HCT116 (cell line): ENCODE results near the gene UBE4A. TPM values are rescaled to one million over a fixed set of nuclear protein-coding genes. Genes with fewer than 3 reads are reported as not detected.

ENCODE experiments used
- ATAC-seq: fragments of 200-7000 bp; cut with Tn5 transposase; 2 replicates; pipeline ENCODE4 v1.9.1; 2020; ENCODE audit warnings: mild to moderate bottlenecking, moderate library complexity
- BruUV-seq: library from RNA; stranded (reverse); fragments of 400-500 nt; replicated peaks from 2 replicates; lab custom pipeline; 2021; lab: Mats Ljungman, UMichigan
- CTCF ChIA-PET: fragments of 300-600 bp; sonication (Branson Sonifier 250); formaldehyde crosslinking; loops from one replicate; lab custom pipeline; 2021; ENCODE audit warnings: antibody characterized with exemption; lab: Charles Lee
- POLR2A ChIA-PET: fragments of 300-600, 350-600 bp; sonication (Branson Sonifier 250); formaldehyde crosslinking; loops from one replicate; lab custom pipeline; 2021; ENCODE audit warnings: antibody characterized with exemption; lab: Charles Lee
- RAD21 ChIA-PET, 2 experiments: fragments of 300-600 bp; sonication (Branson Sonifier 250); formaldehyde crosslinking; loops; one replicate each; lab custom pipeline; 2023; ENCODE audit warnings: low total read pairs in 2 of 2; ENCODE audit not compliant: uncharacterized antibody in 2 of 2, unreplicated experiment in 2 of 2, low non-redundant PET in 1 of 2; lab: Charles Lee
- DNase-seq: peaks from one replicate; pipeline ENCODE4 v3.0.0-alpha.2; 2010; ENCODE audit warnings: low read depth, low spot score
- H2AFZ ChIP-seq: fragments of 200-600 bp; shearing (Covaris generic), sonication (generic); 2 replicates; pipeline ENCODE4 v1.6.1; 2017; ENCODE audit warnings: low read depth, mixed run types, mixed read lengths, antibody characterized with exemption, low read length; ENCODE audit not compliant: poor library complexity, severe bottlenecking
- H3K27ac ChIP-seq: 2 replicates; pipeline ENCODE4 v1.5.1; 2012; ENCODE audit warnings: low read depth, low read length
- H3K27me3 ChIP-seq: fragments of 200-600 bp; sonication (generic); 2 replicates; pipeline ENCODE4 v1.6.1; 2016; ENCODE audit warnings: mixed run types, low read length, mixed read lengths; ENCODE audit not compliant: insufficient read depth
- H3K36me3 ChIP-seq, 2 experiments: fragments of 200-500 bp in 1 of 2; fragments of 200-600 bp in 1 of 2; sonication (Bioruptor generic) in 1 of 2; sonication (generic) in 1 of 2; 2 replicates each; pipeline versions ENCODE4 v1.5.1 to v1.6.1; 2014 to 2016; ENCODE audit warnings: low read length in 2 of 2, inconsistent platforms in 1 of 2, mixed read lengths in 1 of 2, mixed run types in 1 of 2; ENCODE audit not compliant: insufficient read depth in 2 of 2, control insufficient read depth in 1 of 2
- H3K4me1 ChIP-seq, 2 experiments: fragments of 200-600 bp in 1 of 2; sonication (generic) in 1 of 2; 2 replicates each; pipeline versions ENCODE4 v1.5.1 to v1.6.1; 2012 to 2017; ENCODE audit warnings: low read length in 2 of 2, inconsistent platforms in 1 of 2, mild to moderate bottlenecking in 1 of 2, mixed read lengths in 1 of 2, mixed run types in 1 of 2, moderate library complexity in 1 of 2; ENCODE audit not compliant: insufficient read depth in 2 of 2, control insufficient read depth in 1 of 2
- H3K4me2 ChIP-seq: fragments of 200-600 bp; sonication (generic); 2 replicates; pipeline ENCODE4 v1.6.1; 2017; ENCODE audit warnings: mixed run types, low read length, mixed read lengths
- H3K4me3 ChIP-seq, 2 experiments: fragments of 200-600 bp in 1 of 2; sonication (generic) in 1 of 2; replicated peaks in 1 of 2; 2 replicates each; pipeline ENCODE4 v1.5.1; 2011 to 2016; ENCODE audit warnings: low read length in 2 of 2, control low read depth in 1 of 2, low read depth in 1 of 2, mild to moderate bottlenecking in 1 of 2, mixed read lengths in 1 of 2, mixed run types in 1 of 2
- H3K79me2 ChIP-seq: fragments of 200-600 bp; sonication (generic); 2 replicates; pipeline ENCODE4 v1.6.1; 2017; ENCODE audit warnings: mild to moderate bottlenecking, mixed run types, low read length, moderate library complexity, mixed read lengths; ENCODE audit not compliant: insufficient read depth
- H3K9ac ChIP-seq: fragments of 200-600 bp; sonication (generic); 2 replicates; pipeline ENCODE4 v1.6.1; 2016; ENCODE audit warnings: low read length, mixed read lengths
- H3K9me2 ChIP-seq: fragments of 200-600 bp; sonication (generic), shearing (Covaris generic); 2 replicates; pipeline ENCODE4 v1.6.1; 2017; ENCODE audit warnings: mixed run types, mild to moderate bottlenecking, moderate library complexity; ENCODE audit not compliant: insufficient read depth
- H3K9me3 ChIP-seq, 2 experiments: fragments of 200-500 bp in 1 of 2; fragments of 200-600 bp in 1 of 2; sonication (Bioruptor generic) in 1 of 2; sonication (generic) in 1 of 2; 2 replicates each; pipeline ENCODE4 v1.6.1; 2014 to 2017; ENCODE audit warnings: low read length in 2 of 2, mixed read lengths in 2 of 2, inconsistent platforms in 1 of 2, low read depth in 1 of 2, mild to moderate bottlenecking in 1 of 2, mixed run types in 1 of 2, moderate library complexity in 1 of 2; ENCODE audit not compliant: control insufficient read depth in 1 of 2, insufficient read depth in 1 of 2
- H4K20me1 ChIP-seq: fragments of 200-600 bp; sonication (generic), shearing (Covaris generic); 2 replicates; pipeline ENCODE4 v1.6.1; 2017; ENCODE audit warnings: mixed run types, mild to moderate bottlenecking, moderate library complexity; ENCODE audit not compliant: insufficient read depth
- EGR1 ChIP-seq: IDR thresholded peaks from 2 replicates; pipeline ENCODE4 v1.6.1; 2012; ENCODE audit warnings: low read depth
- JUND ChIP-seq: IDR thresholded peaks from 2 replicates; pipeline ENCODE4 v1.6.1; 2012
- POLR2AphosphoS5 ChIP-seq: IDR thresholded peaks from 2 replicates; pipeline ENCODE4 v1.6.1; 2011; ENCODE audit warnings: mild to moderate bottlenecking, low read depth, low read length, moderate library complexity
- SP1 ChIP-seq: IDR thresholded peaks from 2 replicates; pipeline ENCODE4 v1.6.1; 2012; ENCODE audit warnings: low read depth
- TCF7L2 ChIP-seq: IDR thresholded peaks from 2 replicates; pipeline ENCODE4 v1.7.0; 2011; ENCODE audit warnings: borderline replicate concordance, inconsistent platforms; ENCODE audit not compliant: insufficient read depth, insufficient read length; ENCODE audit errors: extremely low read depth
- ZFX ChIP-seq: fragments of 450-650 bp; IDR thresholded peaks from 2 replicates; pipeline ENCODE4 v1.6.1; 2017
- ZNF274 ChIP-seq: fragments of 200-500 bp; sonication (Bioruptor generic); IDR thresholded peaks from 2 replicates; pipeline ENCODE4 v1.6.1; 2014; ENCODE audit warnings: mild to moderate bottlenecking, low read depth, low read length, inconsistent platforms
- intact Hi-C: fragments of 100-400 bp; cut with micrococcal nuclease; formaldehyde crosslinking; loops from 2 replicates; pipeline ENCODE4 v1.10.0; 2022
- total RNA-seq: library from RNA; stranded (reverse); gene quantifications from one replicate; pipeline ENCODE4 v1.2.1, GENCODE V29; 2021; ENCODE audit not compliant: unreplicated experiment
- TF ChIP-seq, protein P1 (sequence below): IDR thresholded peaks from 2 replicates; pipeline ENCODE4 v1.6.1; 2012; ENCODE audit warnings: low read depth

The UBE4A gene
- total RNA-seq, 1 experiment from 2014 or later = 49.9 TPM

DNA sequence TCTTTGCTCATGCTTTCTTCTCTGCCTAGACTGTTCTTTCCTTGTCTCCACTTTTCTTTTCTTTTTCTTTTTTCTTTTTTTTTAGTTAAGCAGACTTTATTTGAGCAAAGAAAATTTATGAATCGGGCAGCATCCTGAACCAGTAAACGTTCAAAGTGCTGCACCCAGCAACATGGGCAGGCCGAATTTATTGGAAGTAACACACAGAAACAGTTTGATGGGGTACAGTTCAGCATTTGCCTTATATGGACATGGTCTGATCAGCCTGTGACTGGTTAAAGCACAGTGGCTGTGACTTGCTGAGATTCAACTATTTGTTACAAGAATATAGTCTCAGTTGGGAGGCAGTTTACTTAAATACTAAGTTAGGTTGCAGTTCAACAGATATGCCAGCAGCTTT, 38.9 kb upstream of the UBE4A start:
- TF ChIP-seq POLR2AphosphoS5 (no peak), ZFX (no peak), JUND (no peak)
- Histone ChIP-seq H3K9me3 (no peaks in the 10 kb centered on the region), H3K4me2 (no peak overlapping the region), H3K9me2 (0 out of 2 replicates have a peak, but pooled peaks cover 2% of the 10 kb centered on the region), H3K4me3 (no peak overlapping the region), H3K36me3 (no peaks in the 10 kb centered on the region), H3K4me1 (peaks cover 0 to 6% of the 10 kb centered on the region in 2 experiments; a peak in 2 of 4 replicates), H4K20me1 (no peaks in the 10 kb centered on the region), H3K9ac (no peak overlapping the region), H3K27ac (no peak overlapping the region), H2AFZ (no peak overlapping the region), H3K79me2 (no peaks in the 10 kb centered on the region), H3K27me3 (no peaks in the 10 kb centered on the region)
- no TSS peak for BruUV-seq
- no peak for ATAC-seq
- ChIA-PET POLR2A (no interaction called here), CTCF (no interaction called here), RAD21 (no interaction called here)
- intact Hi-C loops = no loop called here
- no peak for DNase-seq

DNA sequence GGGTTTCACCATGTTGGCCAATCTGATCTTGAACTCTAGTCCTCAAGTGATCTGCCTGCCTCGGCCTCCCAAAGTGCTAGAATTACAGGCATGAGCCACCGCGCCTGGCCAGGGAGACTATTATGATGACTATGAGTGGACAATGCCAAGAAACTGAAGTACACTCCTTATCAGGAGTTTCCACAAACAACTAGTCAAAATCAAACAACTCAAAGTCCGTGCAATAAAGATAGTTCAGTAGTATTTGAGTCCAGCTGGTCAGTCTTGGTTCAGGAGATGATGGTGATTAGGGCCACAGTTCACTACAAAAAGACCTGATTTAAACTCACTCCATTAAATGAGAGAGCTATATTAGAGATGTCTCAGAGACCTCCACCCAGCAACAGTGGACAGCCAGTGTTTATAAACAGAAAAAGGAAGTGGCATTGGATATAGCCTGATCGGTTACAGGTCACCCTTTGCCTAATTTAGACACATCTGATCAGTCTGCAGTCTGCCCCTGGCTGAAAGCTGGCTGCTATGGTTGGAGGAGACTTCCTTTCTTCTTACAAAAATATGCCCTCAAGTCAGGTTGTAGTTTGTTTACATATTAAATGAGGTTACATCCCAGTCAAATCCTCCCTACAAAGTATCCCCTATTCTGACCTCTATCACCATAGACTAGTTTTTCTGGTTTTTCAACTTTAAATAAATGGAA, 37.9 kb upstream of the UBE4A start:
- CTCF ChIA-PET = interaction anchor here (1.9 kb wide), 1 partner anchor 26 kb away, joined by 4 read pairs; no protein-coding TSS in a partner anchor
- H2AFZ ChIP-seq = no peak overlapping the region
- intact Hi-C loops = no loop called here

More for the DNA sequence above, 37.9 kb upstream of the UBE4A start:
- no peak for DNase-seq
- H4K20me1 ChIP-seq = no peaks in the 10 kb centered on the region
- 0 out of 2 replicates have a peak, but pooled peaks cover 2% of the 10 kb centered on the region for H3K9me2 ChIP-seq
- RAD21 ChIA-PET = no interaction called here
- H3K27me3 ChIP-seq = no peaks in the 10 kb centered on the region
- no peaks in the 10 kb centered on the region for H3K36me3 ChIP-seq
- no peaks in the 10 kb centered on the region for H3K79me2 ChIP-seq
- no peaks in the 10 kb centered on the region for H3K9me3 ChIP-seq
- no TSS peak for BruUV-seq
- no peak for ATAC-seq
- no peak overlapping the region for H3K4me3 ChIP-seq
- TF ChIP-seq, protein P1, sequence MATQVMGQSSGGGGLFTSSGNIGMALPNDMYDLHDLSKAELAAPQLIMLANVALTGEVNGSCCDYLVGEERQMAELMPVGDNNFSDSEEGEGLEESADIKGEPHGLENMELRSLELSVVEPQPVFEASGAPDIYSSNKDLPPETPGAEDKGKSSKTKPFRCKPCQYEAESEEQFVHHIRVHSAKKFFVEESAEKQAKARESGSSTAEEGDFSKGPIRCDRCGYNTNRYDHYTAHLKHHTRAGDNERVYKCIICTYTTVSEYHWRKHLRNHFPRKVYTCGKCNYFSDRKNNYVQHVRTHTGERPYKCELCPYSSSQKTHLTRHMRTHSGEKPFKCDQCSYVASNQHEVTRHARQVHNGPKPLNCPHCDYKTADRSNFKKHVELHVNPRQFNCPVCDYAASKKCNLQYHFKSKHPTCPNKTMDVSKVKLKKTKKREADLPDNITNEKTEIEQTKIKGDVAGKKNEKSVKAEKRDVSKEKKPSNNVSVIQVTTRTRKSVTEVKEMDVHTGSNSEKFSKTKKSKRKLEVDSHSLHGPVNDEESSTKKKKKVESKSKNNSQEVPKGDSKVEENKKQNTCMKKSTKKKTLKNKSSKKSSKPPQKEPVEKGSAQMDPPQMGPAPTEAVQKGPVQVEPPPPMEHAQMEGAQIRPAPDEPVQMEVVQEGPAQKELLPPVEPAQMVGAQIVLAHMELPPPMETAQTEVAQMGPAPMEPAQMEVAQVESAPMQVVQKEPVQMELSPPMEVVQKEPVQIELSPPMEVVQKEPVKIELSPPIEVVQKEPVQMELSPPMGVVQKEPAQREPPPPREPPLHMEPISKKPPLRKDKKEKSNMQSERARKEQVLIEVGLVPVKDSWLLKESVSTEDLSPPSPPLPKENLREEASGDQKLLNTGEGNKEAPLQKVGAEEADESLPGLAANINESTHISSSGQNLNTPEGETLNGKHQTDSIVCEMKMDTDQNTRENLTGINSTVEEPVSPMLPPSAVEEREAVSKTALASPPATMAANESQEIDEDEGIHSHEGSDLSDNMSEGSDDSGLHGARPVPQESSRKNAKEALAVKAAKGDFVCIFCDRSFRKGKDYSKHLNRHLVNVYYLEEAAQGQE = no peak
- no peak for TF ChIP-seq SP1
- no peak for TF ChIP-seq EGR1
- no peak for TF ChIP-seq TCF7L2
- no peak for TF ChIP-seq ZNF274
- TF ChIP-seq, all 23 proteins: peak for 0
- POLR2A ChIA-PET = no interaction called here
- H3K4me2 ChIP-seq = no peak overlapping the region
- H3K9ac ChIP-seq = no peak overlapping the region
- no peak overlapping the region for H3K27ac ChIP-seq
- peaks cover 0 to 6% of the 10 kb centered on the region in 2 experiments; a peak in 2 of 4 replicates for H3K4me1 ChIP-seq
